Astrocyte (in vitro differentiated cells and primary cell): ENCODE measurements around the gene DOCK1.

ENCODE experiments used
- CTCF ChIP-seq: IDR thresholded peaks from 2 replicates; pipeline ENCODE4 v1.5.1; 2011; ENCODE audit warnings: low read depth, mild to moderate bottlenecking, inconsistent platforms, low read length, moderate library complexity; ENCODE audit not compliant: insufficient read depth
- EZH2 ChIP-seq: IDR thresholded peaks from 2 replicates; pipeline ENCODE4 v1.6.1; 2012; ENCODE audit warnings: mild to moderate bottlenecking, low read length, inconsistent platforms; ENCODE audit not compliant: insufficient read depth

- TF ChIP-seq CTCF (no peak), EZH2 (no peak)
Measured at GRCh38 chr10:127375461-127375860, 470.2 kb downstream of the DOCK1 start.
